ENCODE results near the gene ATXN1. TPM values are rescaled to one million over a fixed set of nuclear protein-coding genes. Genes with fewer than 3 reads are reported as not detected.

The ATXN1 gene
- total RNA-seq, 1 donor from 2014 or later, result 6.1 TPM

DNA sequence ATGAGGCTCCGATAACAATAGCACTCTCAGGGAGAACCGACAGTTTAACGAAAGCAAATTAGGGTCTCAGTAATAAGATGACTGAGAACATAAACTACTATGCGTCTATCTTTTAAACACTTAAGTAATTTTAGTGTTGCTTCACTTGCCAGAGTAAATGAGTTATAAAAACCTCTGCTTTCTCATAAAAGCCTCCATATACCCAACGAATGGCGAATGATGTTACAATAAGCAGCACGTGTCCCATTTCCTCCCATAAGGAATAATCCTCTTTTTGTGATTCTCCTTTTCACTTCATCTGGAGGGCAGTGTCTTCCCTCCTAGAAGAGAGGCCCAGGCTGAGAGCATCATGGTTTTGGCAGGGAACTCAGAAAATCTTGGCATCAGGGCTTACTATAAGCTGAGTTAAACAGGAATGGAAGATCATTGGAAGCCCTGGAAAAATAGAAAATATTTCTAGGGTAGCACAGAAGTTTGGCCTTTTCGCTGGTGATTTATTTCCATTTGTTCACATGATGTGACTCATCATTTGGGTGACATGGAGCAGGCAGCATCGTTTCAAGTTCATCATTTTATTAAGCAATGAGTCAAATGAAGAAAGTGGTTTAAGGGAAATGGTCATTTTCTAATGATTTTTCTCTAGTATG lies 255.4 kb downstream of the ATXN1 start:
- DNase-seq (ENCODE audit: low read depth), result no peak
- TF ChIP-seq, protein P1, sequence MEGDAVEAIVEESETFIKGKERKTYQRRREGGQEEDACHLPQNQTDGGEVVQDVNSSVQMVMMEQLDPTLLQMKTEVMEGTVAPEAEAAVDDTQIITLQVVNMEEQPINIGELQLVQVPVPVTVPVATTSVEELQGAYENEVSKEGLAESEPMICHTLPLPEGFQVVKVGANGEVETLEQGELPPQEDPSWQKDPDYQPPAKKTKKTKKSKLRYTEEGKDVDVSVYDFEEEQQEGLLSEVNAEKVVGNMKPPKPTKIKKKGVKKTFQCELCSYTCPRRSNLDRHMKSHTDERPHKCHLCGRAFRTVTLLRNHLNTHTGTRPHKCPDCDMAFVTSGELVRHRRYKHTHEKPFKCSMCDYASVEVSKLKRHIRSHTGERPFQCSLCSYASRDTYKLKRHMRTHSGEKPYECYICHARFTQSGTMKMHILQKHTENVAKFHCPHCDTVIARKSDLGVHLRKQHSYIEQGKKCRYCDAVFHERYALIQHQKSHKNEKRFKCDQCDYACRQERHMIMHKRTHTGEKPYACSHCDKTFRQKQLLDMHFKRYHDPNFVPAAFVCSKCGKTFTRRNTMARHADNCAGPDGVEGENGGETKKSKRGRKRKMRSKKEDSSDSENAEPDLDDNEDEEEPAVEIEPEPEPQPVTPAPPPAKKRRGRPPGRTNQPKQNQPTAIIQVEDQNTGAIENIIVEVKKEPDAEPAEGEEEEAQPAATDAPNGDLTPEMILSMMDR (conservative IDR thresholded peaks at IDR 0.05; ENCODE audit: low read depth, low read length), result no peak
- H3K4me3 ChIP-seq (ENCODE audit: low read depth, low read length), result no peak overlapping the region

DNA sequence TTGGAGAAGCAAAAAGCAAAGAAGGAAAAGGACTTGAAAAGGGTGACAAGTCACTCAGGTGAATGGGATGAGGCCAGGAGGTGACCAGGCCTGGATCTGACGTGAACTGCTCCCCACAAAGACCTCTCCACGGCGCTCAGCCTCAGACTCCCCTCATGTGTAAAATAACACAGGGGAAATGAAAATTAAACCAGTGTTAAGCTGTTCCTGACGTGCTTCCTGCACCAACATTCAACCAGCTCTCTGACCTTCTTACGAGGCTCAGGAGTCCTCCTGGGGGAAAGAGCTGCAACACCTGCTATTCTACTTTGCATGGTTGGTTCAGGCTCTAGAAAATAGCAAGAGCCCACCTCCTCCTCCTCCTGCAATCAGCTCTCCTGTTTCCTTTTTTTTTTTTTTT lies 256.7 kb downstream of the ATXN1 start:
- no peak for DNase-seq (ENCODE audit: low read depth)
- TF ChIP-seq, protein P1 (conservative IDR thresholded peaks at IDR 0.05; ENCODE audit: low read depth, low read length), result no peak
- H3K4me3 ChIP-seq (ENCODE audit: low read depth, low read length), result no peak overlapping the region

DNA sequence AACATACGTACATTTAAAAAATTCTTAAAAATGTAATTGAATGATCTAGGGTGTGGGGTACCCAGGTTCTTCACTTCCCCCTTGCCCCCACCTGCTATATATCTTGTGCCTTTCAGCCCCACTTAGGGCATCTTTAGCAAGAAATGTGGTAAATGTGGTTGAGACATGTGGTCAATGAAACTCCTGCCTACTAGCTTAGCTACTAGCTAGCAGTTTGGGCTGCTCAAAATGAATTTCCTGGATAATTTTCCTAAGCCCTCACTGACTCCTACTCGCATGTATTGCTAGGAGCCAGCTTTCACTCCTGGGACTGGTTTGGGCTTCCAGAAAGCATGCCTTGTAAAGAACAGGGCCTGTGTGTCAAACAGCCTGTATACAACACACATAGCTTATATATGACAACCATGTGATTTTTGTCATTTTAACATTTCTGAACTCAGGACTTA lies 257.3 kb downstream of the ATXN1 start:
- DNase-seq (ENCODE audit: low read depth), result no peak
- TF ChIP-seq, protein P1 (conservative IDR thresholded peaks at IDR 0.05; ENCODE audit: low read depth, low read length), result no peak
- H3K4me3 ChIP-seq (ENCODE audit: low read depth, low read length), result no peak overlapping the region

DNA sequence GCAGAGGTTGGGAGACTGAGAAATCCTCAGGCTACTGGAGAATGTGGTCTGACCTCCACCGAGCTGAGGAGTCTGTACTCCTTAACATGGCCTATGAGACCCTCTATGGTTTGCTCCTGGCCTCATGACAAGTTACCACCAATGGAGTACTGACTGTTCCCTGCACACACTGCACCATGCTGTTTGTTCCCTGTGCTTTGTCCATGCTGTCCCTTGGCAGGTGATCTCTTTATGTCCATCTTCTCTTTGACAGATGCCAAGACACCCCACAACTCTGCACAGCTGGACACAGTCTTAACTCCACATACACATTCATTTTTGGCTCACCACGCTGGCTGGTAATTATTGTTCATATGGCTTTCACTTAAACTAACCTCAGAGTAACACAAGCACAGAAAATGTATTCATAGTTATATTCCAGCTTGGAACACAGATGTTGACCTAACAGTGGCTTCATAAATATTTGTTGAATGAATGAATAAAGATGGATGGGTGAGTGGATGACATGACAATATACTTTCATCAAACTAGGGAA lies 258.0 kb downstream of the ATXN1 start:
- DNase-seq (ENCODE audit: low read depth), result no peak
- TF ChIP-seq, protein P1 (conservative IDR thresholded peaks at IDR 0.05; ENCODE audit: low read depth, low read length), result no peak
- H3K4me3 ChIP-seq (ENCODE audit: low read depth, low read length), result no peak overlapping the region

DNA sequence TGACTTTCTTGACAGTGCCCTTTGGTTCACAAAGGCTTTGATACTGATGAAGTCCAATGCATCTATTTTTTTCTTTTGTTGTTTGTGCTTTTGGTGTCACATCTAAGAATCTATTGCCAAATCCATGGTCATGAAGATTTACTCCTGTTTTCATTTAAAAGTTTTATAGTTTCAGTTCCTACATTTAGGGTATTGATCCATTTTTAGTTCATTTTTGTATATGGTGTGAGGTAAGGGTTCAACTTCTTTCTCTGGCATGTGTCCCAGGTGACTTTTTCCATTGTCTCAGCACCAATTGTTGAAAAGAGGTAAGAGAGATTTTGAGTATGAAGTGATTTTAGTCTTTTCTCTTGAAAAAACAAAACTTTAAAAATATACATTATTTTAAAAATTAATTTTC lies 262.3 kb downstream of the ATXN1 start:
- TF ChIP-seq, protein P1 (conservative IDR thresholded peaks at IDR 0.05; ENCODE audit: low read depth, low read length), result no peak
- no peak overlapping the region for H3K4me3 ChIP-seq (ENCODE audit: low read depth, low read length)
- no peak for DNase-seq (ENCODE audit: low read depth)

DNA sequence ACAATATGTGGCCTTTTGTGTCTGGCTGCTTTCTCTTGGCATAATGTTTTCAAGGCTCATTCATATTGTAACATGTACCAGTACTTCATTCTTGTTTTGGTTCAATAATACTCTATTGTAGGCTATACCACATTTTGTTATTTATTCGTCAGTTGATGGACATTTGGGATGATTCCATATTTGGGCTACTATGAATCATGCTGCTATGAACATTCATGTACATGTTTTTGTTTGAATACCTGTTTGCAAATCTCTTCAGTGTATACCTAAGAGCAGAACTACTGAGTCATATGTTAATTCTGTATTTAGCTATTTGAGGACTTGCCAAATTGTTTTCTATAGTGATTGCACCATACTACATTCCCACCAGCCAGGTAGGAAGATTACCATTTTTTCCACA lies 263.0 kb downstream of the ATXN1 start:
- TF ChIP-seq, protein P1 (conservative IDR thresholded peaks at IDR 0.05; ENCODE audit: low read depth, low read length), result no peak
- DNase-seq (ENCODE audit: low read depth), result no peak
- no peak overlapping the region for H3K4me3 ChIP-seq (ENCODE audit: low read depth, low read length)

Measured in epithelial cell of proximal tubule (primary cell).